Measurements from ENCODE around the gene LMTK2. TPM values are rescaled to one million over a fixed set of nuclear protein-coding genes. Genes with fewer than 3 reads are reported as not detected.
A peak's percentile ranks its signal among the peaks of the same experiment; 100 is the strongest.

LMTK2 gene
- polyA plus RNA-seq, 2 donors, result 7.0 to 9.2 TPM

GRCh38 chr7:98078197-98078870 is 28.3 kb upstream of the LMTK2 start:
- Histone ChIP-seq H3K36me3 (ENCODE audit: control insufficient read depth in 2 of 2, insufficient read depth in 2 of 2, low read length in 1 of 2) (no peaks in the 10 kb centered on the region), H3K9me3 (ENCODE audit: control insufficient read depth in 2 of 2, insufficient read depth in 1 of 2, low read depth in 1 of 2, low read length in 1 of 2) (peaks cover 0 to 2% of the 10 kb centered on the region in 2 donors), H3K4me3 (ENCODE audit: low read depth in 1 of 2, low read length in 2 of 2) (no peak overlapping the region), H3K27me3 (ENCODE audit: control insufficient read depth in 1 of 2, insufficient read depth in 2 of 2, low read length in 2 of 2) (no peaks in the 10 kb centered on the region), H3K27ac (ENCODE audit: low read depth in 2 of 2, low read length in 1 of 2) (no peak overlapping the region), H3K4me1 (ENCODE audit: control insufficient read depth in 2 of 2, insufficient read depth in 2 of 2, low read length in 1 of 2) (peaks cover 0 to 4% of the 10 kb centered on the region in 2 donors)
- WGBS, 2 donors, result 54 to 62% methylated on average over 11 of the region's 11 CpGs

DNA sequence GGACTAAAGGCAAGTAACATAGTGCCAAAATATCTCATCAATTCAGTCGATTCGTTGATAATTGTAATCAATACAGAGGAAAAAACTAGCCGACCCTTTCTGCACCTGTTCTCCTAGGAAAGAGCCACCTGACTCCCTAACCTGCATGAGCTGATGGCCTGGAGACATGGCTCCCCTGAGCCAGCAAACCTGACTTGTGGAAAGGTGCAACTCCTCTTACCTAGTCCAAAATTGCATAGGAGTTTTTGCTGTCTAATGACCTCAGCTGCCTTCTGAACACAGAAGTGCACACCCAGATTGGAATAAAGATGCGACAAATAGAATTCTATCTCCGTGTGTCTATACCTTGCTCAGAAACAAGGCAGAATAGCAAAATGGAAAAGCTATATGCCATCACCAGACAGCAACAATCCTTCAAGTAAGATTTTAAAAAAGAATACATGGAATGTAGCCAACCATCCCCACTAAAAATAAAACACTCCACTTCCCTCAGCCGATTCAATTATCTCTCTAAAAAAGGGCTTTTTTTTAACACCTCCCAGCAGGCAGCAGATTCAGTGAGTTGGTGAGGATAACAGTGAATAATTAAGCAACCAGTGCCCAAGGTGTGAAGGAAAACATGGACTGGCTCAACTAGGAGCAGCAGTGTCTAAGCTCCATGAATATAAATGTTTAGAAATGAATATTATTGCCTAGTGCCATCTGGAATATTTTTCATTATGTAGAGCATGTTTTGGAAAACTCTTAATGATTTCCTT is 26.6 kb upstream of the LMTK2 start:
- no peaks in the 10 kb centered on the region for H3K36me3 ChIP-seq (ENCODE audit: control insufficient read depth in 2 of 2, insufficient read depth in 2 of 2, low read length in 1 of 2)
- no peaks in the 10 kb centered on the region for H3K9me3 ChIP-seq (ENCODE audit: control insufficient read depth in 2 of 2, insufficient read depth in 1 of 2, low read depth in 1 of 2, low read length in 1 of 2)
- H3K27me3 ChIP-seq (ENCODE audit: control insufficient read depth in 1 of 2, insufficient read depth in 2 of 2, low read length in 2 of 2), result no peaks in the 10 kb centered on the region
- H3K4me3 ChIP-seq (ENCODE audit: low read depth in 1 of 2, low read length in 2 of 2), result no peak overlapping the region
- WGBS, 2 donors, result 60 to 62% methylated on average over 6 of the region's 6 CpGs
- H3K4me1 ChIP-seq (ENCODE audit: control insufficient read depth in 2 of 2, insufficient read depth in 2 of 2, low read length in 1 of 2), result peaks cover 0 to 4% of the 10 kb centered on the region in 2 donors
- no peak overlapping the region for H3K27ac ChIP-seq (ENCODE audit: low read depth in 2 of 2, low read length in 1 of 2)

- Histone ChIP-seq H3K27ac (ENCODE audit: low read depth in 2 of 2, low read length in 1 of 2) (no peak overlapping the region), H3K4me3 (ENCODE audit: low read depth in 1 of 2, low read length in 2 of 2) (no peak overlapping the region), H3K36me3 (ENCODE audit: control insufficient read depth in 2 of 2, insufficient read depth in 2 of 2, low read length in 1 of 2) (no peaks in the 10 kb centered on the region), H3K9me3 (ENCODE audit: control insufficient read depth in 2 of 2, insufficient read depth in 1 of 2, low read depth in 1 of 2, low read length in 1 of 2) (no peaks in the 10 kb centered on the region), H3K27me3 (ENCODE audit: control insufficient read depth in 1 of 2, insufficient read depth in 2 of 2, low read length in 2 of 2) (no peaks in the 10 kb centered on the region), H3K4me1 (ENCODE audit: control insufficient read depth in 2 of 2, insufficient read depth in 2 of 2, low read length in 1 of 2) (peaks cover 4% of the 10 kb centered on the region in 2 donors)
- 83 to 85% methylated on average over 7 of the region's 7 CpGs for WGBS, 2 donors
These were observed 25.3 kb upstream of the LMTK2 start for GRCh38 chr7:98081319-98081718.

GRCh38 chr7:98084631-98085030 is 22.0 kb upstream of the LMTK2 start:
- Histone ChIP-seq H3K27ac (ENCODE audit: low read depth in 2 of 2, low read length in 1 of 2) (peak overlapping the region in 1 of 2 donors; percentile 79), H3K4me3 (ENCODE audit: low read depth in 1 of 2, low read length in 2 of 2) (no peak overlapping the region), H3K9me3 (ENCODE audit: control insufficient read depth in 2 of 2, insufficient read depth in 1 of 2, low read depth in 1 of 2, low read length in 1 of 2) (no peaks in the 10 kb centered on the region), H3K4me1 (ENCODE audit: control insufficient read depth in 2 of 2, insufficient read depth in 2 of 2, low read length in 1 of 2) (peaks cover 0 to 5% of the 10 kb centered on the region in 2 donors), H3K27me3 (ENCODE audit: control insufficient read depth in 1 of 2, insufficient read depth in 2 of 2, low read length in 2 of 2) (no peaks in the 10 kb centered on the region), H3K36me3 (ENCODE audit: control insufficient read depth in 2 of 2, insufficient read depth in 2 of 2, low read length in 1 of 2) (no peaks in the 10 kb centered on the region)
- WGBS, 2 donors, result 75 to 90% methylated on average over 3 of the region's 3 CpGs

GRCh38 chr7:98085674-98086073 is 21.0 kb upstream of the LMTK2 start:
- WGBS, 2 donors, result 53 to 57% methylated on average over 4 of the region's 4 CpGs
- Histone ChIP-seq H3K27me3 (ENCODE audit: control insufficient read depth in 1 of 2, insufficient read depth in 2 of 2, low read length in 2 of 2) (no peaks in the 10 kb centered on the region), H3K27ac (ENCODE audit: low read depth in 2 of 2, low read length in 1 of 2) (peak overlapping the region; percentile 95 to 97), H3K9me3 (ENCODE audit: control insufficient read depth in 2 of 2, insufficient read depth in 1 of 2, low read depth in 1 of 2, low read length in 1 of 2) (no peaks in the 10 kb centered on the region), H3K4me1 (ENCODE audit: control insufficient read depth in 2 of 2, insufficient read depth in 2 of 2, low read length in 1 of 2) (peaks cover 0 to 5% of the 10 kb centered on the region in 2 donors), H3K4me3 (ENCODE audit: low read depth in 1 of 2, low read length in 2 of 2) (no peak overlapping the region), H3K36me3 (ENCODE audit: control insufficient read depth in 2 of 2, insufficient read depth in 2 of 2, low read length in 1 of 2) (no peaks in the 10 kb centered on the region)

DNA sequence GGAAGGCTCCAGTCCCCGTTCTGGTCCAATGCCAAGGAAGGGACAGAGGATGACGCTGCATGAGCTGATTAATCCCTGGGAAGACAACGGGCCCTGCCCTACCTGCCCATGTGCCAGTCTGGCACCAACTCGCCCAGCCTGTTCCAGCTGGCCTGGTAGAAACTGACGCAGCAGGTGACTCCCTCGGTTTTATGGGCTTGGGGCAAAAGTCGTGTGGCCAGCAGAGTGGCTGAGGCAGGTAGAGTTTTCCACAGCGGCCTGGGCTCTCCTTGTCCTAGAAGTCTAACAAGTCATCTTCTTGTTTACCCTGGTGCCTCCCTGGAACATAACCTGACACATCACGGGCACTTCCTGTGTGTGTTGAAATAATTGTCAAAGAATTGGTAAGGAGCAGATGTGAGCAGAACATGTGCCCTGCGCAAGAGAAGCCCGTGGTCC is 20.4 kb upstream of the LMTK2 start:
- Histone ChIP-seq H3K9me3 (ENCODE audit: control insufficient read depth in 2 of 2, insufficient read depth in 1 of 2, low read depth in 1 of 2, low read length in 1 of 2) (no peaks in the 10 kb centered on the region), H3K27ac (ENCODE audit: low read depth in 2 of 2, low read length in 1 of 2) (peak overlapping the region; percentile 95 to 97), H3K4me1 (ENCODE audit: control insufficient read depth in 2 of 2, insufficient read depth in 2 of 2, low read length in 1 of 2) (peaks cover 0 to 5% of the 10 kb centered on the region in 2 donors), H3K27me3 (ENCODE audit: control insufficient read depth in 1 of 2, insufficient read depth in 2 of 2, low read length in 2 of 2) (no peaks in the 10 kb centered on the region), H3K4me3 (ENCODE audit: low read depth in 1 of 2, low read length in 2 of 2) (no peak overlapping the region), H3K36me3 (ENCODE audit: control insufficient read depth in 2 of 2, insufficient read depth in 2 of 2, low read length in 1 of 2) (no peaks in the 10 kb centered on the region)
- 49 to 61% methylated on average over 11 of the region's 11 CpGs for WGBS, 2 donors

- Histone ChIP-seq H3K4me1 (ENCODE audit: control insufficient read depth in 2 of 2, insufficient read depth in 2 of 2, low read length in 1 of 2) (peaks cover 0 to 5% of the 10 kb centered on the region in 2 donors), H3K4me3 (ENCODE audit: low read depth in 1 of 2, low read length in 2 of 2) (no peak overlapping the region), H3K36me3 (ENCODE audit: control insufficient read depth in 2 of 2, insufficient read depth in 2 of 2, low read length in 1 of 2) (no peaks in the 10 kb centered on the region), H3K27ac (ENCODE audit: low read depth in 2 of 2, low read length in 1 of 2) (no peak overlapping the region), H3K9me3 (ENCODE audit: control insufficient read depth in 2 of 2, insufficient read depth in 1 of 2, low read depth in 1 of 2, low read length in 1 of 2) (no peaks in the 10 kb centered on the region), H3K27me3 (ENCODE audit: control insufficient read depth in 1 of 2, insufficient read depth in 2 of 2, low read length in 2 of 2) (no peaks in the 10 kb centered on the region)
- WGBS, 2 donors, result 87 to 88% methylated on average over 3 of the region's 3 CpGs
These were observed 18.6 kb upstream of the LMTK2 start for GRCh38 chr7:98088109-98088508.

- Histone ChIP-seq H3K9me3 (ENCODE audit: control insufficient read depth in 2 of 2, insufficient read depth in 1 of 2, low read depth in 1 of 2, low read length in 1 of 2) (no peaks in the 10 kb centered on the region), H3K27me3 (ENCODE audit: control insufficient read depth in 1 of 2, insufficient read depth in 2 of 2, low read length in 2 of 2) (no peaks in the 10 kb centered on the region), H3K27ac (ENCODE audit: low read depth in 2 of 2, low read length in 1 of 2) (no peak overlapping the region), H3K4me1 (ENCODE audit: control insufficient read depth in 2 of 2, insufficient read depth in 2 of 2, low read length in 1 of 2) (peaks cover 0 to 5% of the 10 kb centered on the region in 2 donors), H3K4me3 (ENCODE audit: low read depth in 1 of 2, low read length in 2 of 2) (no peak overlapping the region), H3K36me3 (ENCODE audit: control insufficient read depth in 2 of 2, insufficient read depth in 2 of 2, low read length in 1 of 2) (no peaks in the 10 kb centered on the region)
- WGBS, 2 donors, result 58 to 63% methylated on average over 4 of the region's 4 CpGs
These were observed 16.5 kb upstream of the LMTK2 start for GRCh38 chr7:98090116-98090515.

GRCh38 chr7:98091061-98091460 is 15.6 kb upstream of the LMTK2 start:
- Histone ChIP-seq H3K27ac (ENCODE audit: low read depth in 2 of 2, low read length in 1 of 2) (no peak overlapping the region), H3K36me3 (ENCODE audit: control insufficient read depth in 2 of 2, insufficient read depth in 2 of 2, low read length in 1 of 2) (no peaks in the 10 kb centered on the region)
- WGBS, 2 donors, result 62 to 68% methylated on average over 2 of the region's 2 CpGs

More at GRCh38 chr7:98091061-98091460, 15.6 kb upstream of the LMTK2 start:
- H3K9me3 ChIP-seq (ENCODE audit: control insufficient read depth in 2 of 2, insufficient read depth in 1 of 2, low read depth in 1 of 2, low read length in 1 of 2), result no peaks in the 10 kb centered on the region
- no peaks in the 10 kb centered on the region for H3K27me3 ChIP-seq (ENCODE audit: control insufficient read depth in 1 of 2, insufficient read depth in 2 of 2, low read length in 2 of 2)
- no peak overlapping the region for H3K4me3 ChIP-seq (ENCODE audit: low read depth in 1 of 2, low read length in 2 of 2)
- H3K4me1 ChIP-seq (ENCODE audit: control insufficient read depth in 2 of 2, insufficient read depth in 2 of 2, low read length in 1 of 2), result peaks cover 0 to 3% of the 10 kb centered on the region in 2 donors

Measured in esophagus (tissue), 2 donors.